IMR-90 (cell line): ENCODE measurements around the gene BAIAP2L1. TPM values are rescaled to one million over a fixed set of nuclear protein-coding genes. Genes with fewer than 3 reads are reported as not detected.

Source experiments
- ATAC-seq: fragments of 200-7000 bp; cut with Tn5 transposase; 2 replicates; pipeline ENCODE4 v1.9.1; 2020; ENCODE audit warnings: low read depth, mild to moderate bottlenecking, moderate library complexity
- BruUV-seq: library from RNA; stranded (reverse); fragments of 400-500 nt; replicated peaks from 2 replicates; lab custom pipeline; 2021; lab: Mats Ljungman, UMichigan
- CTCF ChIA-PET: fragments of 300-600 bp; formaldehyde crosslinking; extraction: SDS; loops from one replicate; lab custom pipeline; 2021; ENCODE audit warnings: antibody characterized with exemption; lab: Yijun Ruan, JAX
- POLR2A ChIA-PET: fragments of 300-600 bp; sonication (Branson Sonifier 250); formaldehyde crosslinking; loops from one replicate; lab custom pipeline; 2022; ENCODE audit warnings: antibody characterized with exemption; ENCODE audit not compliant: unreplicated experiment; lab: Charles Lee
- DNase-seq: peaks from one replicate; pipeline ENCODE4 v3.0.0; 2013
- H2AFZ ChIP-seq: replicated peaks from 2 replicates; pipeline ENCODE3; 2013; ENCODE audit warnings: low read length, mild to moderate bottlenecking; ENCODE audit not compliant: poor library complexity
- H2AK5ac ChIP-seq: 2 replicates; pipeline ENCODE4 v1.6.1; 2013; ENCODE audit warnings: low read depth, low read length, inconsistent platforms
- H2AK9ac ChIP-seq: replicated peaks from 2 replicates; pipeline ENCODE3; 2013; ENCODE audit warnings: mild to moderate bottlenecking, low read depth, low read length, moderate library complexity; ENCODE audit not compliant: poor library complexity
- H2BK120ac ChIP-seq: 2 replicates; pipeline ENCODE4 v1.6.1; 2013; ENCODE audit warnings: low read depth, low read length, inconsistent platforms
- H2BK15ac ChIP-seq: 3 replicates; pipeline ENCODE4 v1.6.1; 2013; ENCODE audit warnings: low read depth, low read length, inconsistent platforms
- H2BK20ac ChIP-seq: 2 replicates; pipeline ENCODE4 v1.6.1; 2013; ENCODE audit warnings: low read depth, mild to moderate bottlenecking, inconsistent platforms, low read length, moderate library complexity
- H2BK5ac ChIP-seq: 2 replicates; pipeline ENCODE4 v1.6.1; 2013; ENCODE audit warnings: mild to moderate bottlenecking, low read depth, low read length, inconsistent platforms; ENCODE audit not compliant: poor library complexity, severe bottlenecking
- H3K14ac ChIP-seq: replicated peaks from 2 replicates; pipeline ENCODE4 v1.6.1; 2013; ENCODE audit warnings: low read depth, low read length, inconsistent platforms
- H3K18ac ChIP-seq: 2 replicates; pipeline ENCODE4 v1.6.1; 2013; ENCODE audit warnings: low read depth, low read length, control low read depth
- H3K23ac ChIP-seq: 2 replicates; pipeline ENCODE4 v1.6.1; 2013; ENCODE audit warnings: low read depth, low read length, inconsistent platforms
- H3K27ac ChIP-seq: 2 replicates; pipeline ENCODE4 v1.5.1; 2013; ENCODE audit warnings: mild to moderate bottlenecking, control low read depth, low read length; ENCODE audit not compliant: insufficient read depth
- H3K27me3 ChIP-seq: 2 replicates; pipeline ENCODE4 v1.6.1; 2013; ENCODE audit warnings: low read length; ENCODE audit not compliant: control insufficient read depth, insufficient read depth
- H3K36me3 ChIP-seq: 2 replicates; pipeline ENCODE4 v1.6.1; 2013; ENCODE audit warnings: low read length, mixed read lengths; ENCODE audit not compliant: control insufficient read depth, insufficient read depth
- H3K4ac ChIP-seq: 2 replicates; pipeline ENCODE4 v1.6.1; 2013; ENCODE audit warnings: low read depth, low read length, inconsistent platforms
- H3K4me1 ChIP-seq: 2 replicates; pipeline ENCODE4 v1.6.1; 2013; ENCODE audit warnings: low read length, mixed read lengths; ENCODE audit not compliant: control insufficient read depth, insufficient read depth
- H3K4me2 ChIP-seq: 2 replicates; pipeline ENCODE4 v1.6.1; 2013; ENCODE audit warnings: low read depth, mild to moderate bottlenecking, control low read depth, low read length, moderate library complexity
- H3K4me3 ChIP-seq: 2 replicates; pipeline ENCODE4 v1.5.1; 2013; ENCODE audit warnings: low read depth, mild to moderate bottlenecking, control low read depth, low read length, moderate library complexity; ENCODE audit not compliant: insufficient read depth
- H3K56ac ChIP-seq: 2 replicates; pipeline ENCODE4 v1.6.1; 2013; ENCODE audit warnings: low read length, inconsistent platforms; ENCODE audit not compliant: insufficient read depth; ENCODE audit errors: extremely low read depth
- H3K79me1 ChIP-seq, 2 experiments: 2 replicates each; pipeline ENCODE4 v1.6.1; 2013; ENCODE audit warnings: low read length in 2 of 2, inconsistent platforms in 1 of 2, low read depth in 1 of 2
- H3K9ac ChIP-seq: 2 replicates; pipeline ENCODE4 v1.6.1; 2013; ENCODE audit warnings: low read depth, low read length, control low read depth
- H3K9me1 ChIP-seq: 2 replicates; pipeline ENCODE4 v1.6.1; 2013; ENCODE audit warnings: low read length, inconsistent platforms; ENCODE audit not compliant: insufficient read depth
- H3K9me3 ChIP-seq: 2 replicates; pipeline ENCODE4 v1.6.1; 2013; ENCODE audit warnings: low read length; ENCODE audit not compliant: control insufficient read depth, insufficient read depth
- H4K20me1 ChIP-seq: 2 replicates; pipeline ENCODE4 v1.6.1; 2013; ENCODE audit warnings: low read length, inconsistent platforms; ENCODE audit not compliant: insufficient read depth
- H4K5ac ChIP-seq: 2 replicates; pipeline ENCODE4 v1.6.1; 2013; ENCODE audit warnings: mild to moderate bottlenecking, low read depth, low read length, control low read depth
- H4K8ac ChIP-seq, 2 experiments: 2 replicates each; pipeline ENCODE4 v1.6.1; 2013; ENCODE audit warnings: low read depth in 2 of 2, low read length in 2 of 2, control low read depth in 1 of 2, inconsistent platforms in 1 of 2
- H4K91ac ChIP-seq: 2 replicates; pipeline ENCODE4 v1.6.1; 2013; ENCODE audit warnings: low read depth, low read length, inconsistent platforms; ENCODE audit not compliant: insufficient read depth
- CHD1 ChIP-seq: IDR thresholded peaks from 2 replicates; pipeline ENCODE4 v1.6.1; 2012; ENCODE audit warnings: low read depth, low read length, improper control_type of control experiment
- FOS ChIP-seq: fragments of 150-350 bp; IDR thresholded peaks from 2 replicates; pipeline ENCODE4 v1.6.1; 2016; ENCODE audit warnings: low read depth, low read length
- MAZ ChIP-seq: IDR thresholded peaks from 2 replicates; pipeline ENCODE4 v1.6.1; 2012; ENCODE audit warnings: low read depth, mild to moderate bottlenecking, low read length, improper control_type of control experiment, moderate library complexity, borderline replicate concordance
- RAD21 ChIP-seq: IDR thresholded peaks from 2 replicates; pipeline ENCODE4 v1.6.1; 2012; ENCODE audit warnings: low read length, improper control_type of control experiment
- WGBS, 2 experiments: methylation state at CpG; one replicate each; pipeline versions ENCODE4 v1.1.5 to v1.1.7; 2013; ENCODE audit warnings: missing lambda C conversion rate in 2 of 2; ENCODE audit not compliant: insufficient read length in 1 of 2; ENCODE audit errors: extremely low coverage in 2 of 2; 5-methylcytosine and 5-hydroxymethylcytosine counted together
- dilution Hi-C: fragments of 300-500 bp; cut with HindIII; formaldehyde crosslinking; loops from one replicate; pipeline ENCODE4 v1.14.3; 2018; ENCODE audit warnings: low sequenced_read_pairs; ENCODE audit not compliant: unreplicated experiment
- in situ Hi-C: fragments of 300-500 bp; cut with MboI; formaldehyde crosslinking; loops from 3 replicates; pipeline ENCODE4 v1.14.3; 2019; ENCODE audit warnings: low sequenced_read_pairs, inconsistent platforms, mixed read lengths
- intact Hi-C: fragments of 100-400 bp; cut with micrococcal nuclease; formaldehyde crosslinking; loops from 2 replicates; pipeline ENCODE4 v1.10.0; 2022
- polyA plus RNA-seq, 3 experiments: library from polyadenylated mRNA; depleted of rRNA; stranded (reverse); fragments of >200 nt; gene quantifications; 2 replicates each; pipeline ENCODE4 v1.2.3, GENCODE V29; 2012; ENCODE audit warnings: low replicate concordance in 1 of 3
- total RNA-seq: library from RNA; depleted of rRNA; stranded (reverse); fragments of >200 nt; gene quantifications from 2 replicates; pipeline ENCODE4 v1.2.3, GENCODE V29; 2012

BAIAP2L1 gene
- total and polyA plus RNA-seq, 2 of the 4 experiments (the other 2 are of a cell fraction), result 2.2 to 6.0 TPM

- H3K4ac ChIP-seq, result peak overlapping the region; percentile 96
- peak overlapping the region; percentile 83 for H3K18ac ChIP-seq
- in situ Hi-C loops, result no loop called here
- H2BK120ac ChIP-seq, result peak overlapping the region; percentile 99
- peak overlapping the region; percentile 37; the same call in 1 of the 2 replicates for H3K4me2 ChIP-seq
- no TSS peak for BruUV-seq
- H3K9ac ChIP-seq, result no peak overlapping the region
- H3K79me1 ChIP-seq, result peaks cover 8 to 23% of the 10 kb centered on the region in 2 experiments; a peak in 3 of 4 replicates
- peaks cover 14% of the 10 kb centered on the region for H3K4me1 ChIP-seq
- H4K20me1 ChIP-seq, result no peaks in the 10 kb centered on the region
- H4K91ac ChIP-seq, result peak overlapping the region; percentile 94
- DNase-seq (peak; percentile 82), ATAC-seq (peak; percentile 94)
- ChIA-PET CTCF (no interaction called here), POLR2A (no interaction called here)
- peak overlapping the region; percentile 56 for H3K56ac ChIP-seq
- peak; percentile 57; the same call in 1 of the 2 replicates for TF ChIP-seq FOS
- TF ChIP-seq CHD1, result no peak
- TF ChIP-seq MAZ, result peak; percentile 44; the same call in 1 of the 2 replicates
- peak; percentile 1; the same call in 1 of the 2 replicates for TF ChIP-seq RAD21
- H2BK15ac ChIP-seq, result peak overlapping the region; percentile 97; the same call in 2 of the 3 replicates
- peak overlapping the region; percentile 87 for H3K23ac ChIP-seq
- no peaks in the 10 kb centered on the region for H3K36me3 ChIP-seq
- peak overlapping the region; percentile 93 for H2BK5ac ChIP-seq
- no peaks in the 10 kb centered on the region for H3K9me3 ChIP-seq
- H4K5ac ChIP-seq, result peak overlapping the region; percentile 46
- no peak overlapping the region for H3K4me3 ChIP-seq
- H3K9me1 ChIP-seq, result peaks cover 10% of the 10 kb centered on the region
- WGBS, 2 experiments, result 14% methylated on average over 2 of the region's 22 CpGs; no CpG with 5 or more reads in 1 of the 2 experiments
- H2BK20ac ChIP-seq, result peak overlapping the region; percentile 98
- no peaks in the 10 kb centered on the region for H3K27me3 ChIP-seq
- H2AK5ac ChIP-seq, result peak overlapping the region; percentile 98
- peak overlapping the region; percentile 95 for H3K14ac ChIP-seq
- peak overlapping the region; percentile 88 for H3K27ac ChIP-seq
- dilution Hi-C loops, result no loop called here
- peak overlapping the region; percentile 97 for H4K8ac ChIP-seq
- H2AK9ac ChIP-seq, result peak overlapping the region; percentile 93
- intact Hi-C loops, result no loop called here
- peak overlapping the region; percentile 87 for H2AFZ ChIP-seq
These were observed 46.2 kb downstream of the BAIAP2L1 start for GRCh38 chr7:98354511-98355249.
